Measurements from ENCODE around the gene SLC9A3. TPM values are rescaled to one million over a fixed set of nuclear protein-coding genes. Genes with fewer than 3 reads are reported as not detected.

SLC9A3 gene
- polyA plus RNA-seq, 3 donors, result 42.2 to 47.4 (median 42.9) TPM

GRCh38 chr5:443239-444151 lies 80.8 kb downstream of the SLC9A3 start:
- DNase-seq (ENCODE audit: extremely low read depth in 1 of 11, low read depth in 9 of 11, low spot score in 4 of 11), result no peak

GRCh38 chr5:442335-443238 lies 81.7 kb downstream of the SLC9A3 start, which contains the start of gene EXOC3:
Gene EXOC3 (plus strand): TSS chr5:443176. CDS start chr5:446206, 3,030 bp downstream.
- DNase-seq (ENCODE audit: extremely low read depth in 1 of 11, low read depth in 9 of 11, low spot score in 4 of 11), result peak in 9 of 11 donors; percentile 30 to 74 (median 65)

- DNase-seq (ENCODE audit: extremely low read depth in 1 of 11, low read depth in 9 of 11, low spot score in 4 of 11), result no peak
Measured at GRCh38 chr5:441996-442334, 82.3 kb downstream of the SLC9A3 start.

DNA sequence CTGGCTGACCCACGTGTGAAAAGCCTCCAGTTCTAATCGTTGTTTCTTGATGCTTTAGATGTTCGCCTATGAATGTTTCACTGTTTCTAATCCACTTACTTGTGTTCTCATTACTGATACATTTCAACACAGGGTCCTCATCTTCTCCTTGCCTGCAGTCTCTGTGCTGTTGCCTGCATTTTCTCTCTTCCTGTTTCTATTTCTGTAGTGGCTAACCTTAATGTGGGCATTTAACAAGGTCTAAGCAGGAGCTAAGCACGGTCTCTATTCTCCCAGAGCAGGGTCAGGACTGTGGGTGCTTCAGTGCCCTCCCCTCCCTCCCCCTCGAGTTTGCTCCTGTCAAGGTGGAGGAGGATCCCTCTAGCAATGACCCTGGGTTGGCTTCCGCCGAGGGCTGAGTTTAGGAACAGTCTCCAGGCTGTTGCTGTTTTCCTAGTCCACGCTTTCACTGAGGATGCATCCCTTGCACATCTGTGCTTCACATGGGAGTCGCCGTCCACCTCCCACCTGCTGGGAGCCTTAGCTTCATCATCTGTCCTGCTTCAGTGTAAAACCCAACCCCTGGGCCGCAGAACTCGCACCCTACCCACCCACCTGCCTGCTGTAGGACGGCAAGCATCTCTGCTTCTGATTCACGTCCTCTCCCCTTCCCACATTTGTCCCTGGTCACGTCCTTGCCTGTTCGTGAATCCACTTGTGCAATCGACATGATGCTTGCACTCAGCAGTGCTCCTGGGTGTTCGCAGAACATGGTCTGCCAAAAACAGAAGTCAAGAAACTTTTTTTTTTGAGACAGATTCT lies 83.6 kb downstream of the SLC9A3 start:
- no peak for DNase-seq (ENCODE audit: extremely low read depth in 1 of 11, low read depth in 9 of 11, low spot score in 4 of 11)

GRCh38 chr5:439636-440035 lies 84.6 kb downstream of the SLC9A3 start:
- no peak for DNase-seq (ENCODE audit: extremely low read depth in 1 of 11, low read depth in 9 of 11, low spot score in 4 of 11)

DNA sequence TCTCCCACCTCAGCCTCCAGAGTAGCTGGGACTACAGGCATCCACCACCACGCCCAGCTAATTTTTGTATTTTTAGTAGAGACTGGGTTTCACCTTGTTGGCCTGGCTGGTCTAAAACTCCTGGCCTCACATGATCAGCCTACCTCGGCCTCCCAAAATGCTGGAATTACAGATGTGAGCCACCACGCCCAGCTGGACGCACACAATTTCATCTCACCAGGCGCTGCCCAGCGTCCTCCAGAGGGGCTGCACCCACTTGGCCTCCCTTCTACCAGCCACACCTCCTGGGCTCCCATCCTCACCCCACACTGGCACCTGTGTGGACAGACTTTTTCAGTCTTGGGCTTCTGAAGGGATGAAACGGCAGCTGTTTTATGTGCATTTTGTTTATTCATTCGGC lies 85.1 kb downstream of the SLC9A3 start:
- DNase-seq (ENCODE audit: extremely low read depth in 1 of 11, low read depth in 9 of 11, low spot score in 4 of 11), result no peak

GRCh38 chr5:438481-438981 lies 85.7 kb downstream of the SLC9A3 start:
- no peak for DNase-seq (ENCODE audit: extremely low read depth in 1 of 11, low read depth in 9 of 11, low spot score in 4 of 11)

DNA sequence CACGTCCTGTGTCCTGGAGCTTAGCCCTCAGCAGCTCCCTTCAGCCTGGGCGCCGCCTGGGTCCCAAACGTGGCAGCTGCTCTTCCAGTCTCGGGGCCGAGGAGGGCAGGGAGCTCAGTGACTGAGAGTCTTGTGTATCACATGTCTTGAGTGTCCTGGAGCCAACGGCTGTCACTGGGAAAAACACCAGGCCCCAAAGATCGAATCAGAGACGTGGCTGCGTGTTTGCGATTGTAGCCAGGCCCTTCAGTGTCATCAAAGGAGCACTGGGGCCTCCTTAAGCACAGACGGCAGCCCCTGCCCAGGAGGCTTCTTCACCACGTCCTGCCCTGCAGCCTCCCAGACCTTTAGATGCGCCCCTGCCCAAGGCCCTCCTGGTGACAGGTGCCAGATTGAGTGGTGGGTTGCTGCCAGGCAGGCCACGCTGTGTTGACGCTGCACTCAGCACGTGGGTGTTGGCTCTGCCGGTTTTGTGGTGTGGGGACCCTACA lies 86.9 kb downstream of the SLC9A3 start:
- DNase-seq (ENCODE audit: extremely low read depth in 1 of 11, low read depth in 9 of 11, low spot score in 4 of 11), result no peak

- DNase-seq (ENCODE audit: extremely low read depth in 1 of 11, low read depth in 9 of 11, low spot score in 4 of 11), result no peak
Measured at GRCh38 chr5:436641-436975, 87.6 kb downstream of the SLC9A3 start.

- DNase-seq (ENCODE audit: extremely low read depth in 1 of 11, low read depth in 9 of 11, low spot score in 4 of 11), result no peak
Measured at GRCh38 chr5:435961-436640, 88.1 kb downstream of the SLC9A3 start.

DNA sequence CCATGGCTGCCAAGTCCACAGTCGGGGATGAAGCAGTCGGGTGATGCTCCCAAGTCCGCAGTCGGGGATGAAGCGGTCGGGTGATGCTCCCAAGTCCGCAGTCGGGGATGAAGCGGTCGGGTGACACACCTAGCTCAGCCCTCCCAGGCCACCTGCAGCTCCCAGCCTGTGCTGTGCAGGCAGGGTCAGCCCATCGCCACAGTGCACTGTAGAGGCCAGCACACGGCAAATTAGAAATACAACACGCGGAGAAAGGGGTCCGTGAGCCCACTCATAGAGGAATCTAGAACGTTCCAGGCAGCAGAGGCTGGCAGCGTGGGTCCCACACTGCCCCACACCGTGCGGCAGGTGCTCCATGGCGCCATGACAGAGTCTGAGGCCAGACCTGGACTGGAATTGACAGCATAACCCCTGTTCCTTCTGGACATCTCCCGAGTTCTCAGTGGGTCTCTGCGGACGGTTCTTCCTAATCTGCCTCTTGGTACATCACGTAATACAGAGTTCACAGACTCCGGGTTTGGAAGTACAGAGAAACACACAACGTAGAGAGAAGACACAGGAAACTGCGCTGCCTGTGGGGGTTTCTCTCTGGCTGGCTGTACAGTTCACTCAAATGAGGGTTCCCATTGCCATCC lies 89.0 kb downstream of the SLC9A3 start:
- DNase-seq (ENCODE audit: extremely low read depth in 1 of 11, low read depth in 9 of 11, low spot score in 4 of 11), result no peak

- no peak for DNase-seq (ENCODE audit: extremely low read depth in 1 of 11, low read depth in 9 of 11, low spot score in 4 of 11)
Measured at GRCh38 chr5:434443-435146, 89.7 kb downstream of the SLC9A3 start.

GRCh38 chr5:433836-434235 lies 90.4 kb downstream of the SLC9A3 start:
- no peak for DNase-seq (ENCODE audit: extremely low read depth in 1 of 11, low read depth in 9 of 11, low spot score in 4 of 11)

GRCh38 chr5:432928-433791 lies 91.1 kb downstream of the SLC9A3 start:
- no peak for DNase-seq (ENCODE audit: extremely low read depth in 1 of 11, low read depth in 9 of 11, low spot score in 4 of 11)

GRCh38 chr5:432201-432927 lies 91.9 kb downstream of the SLC9A3 start:
- no peak for DNase-seq (ENCODE audit: extremely low read depth in 1 of 11, low read depth in 9 of 11, low spot score in 4 of 11)

GRCh38 chr5:431711-432050 lies 92.6 kb downstream of the SLC9A3 start:
- DNase-seq (ENCODE audit: extremely low read depth in 1 of 11, low read depth in 9 of 11, low spot score in 4 of 11), result no peak
